ENCODE results near the gene IMMP2L.

Gene IMMP2L

GRCh38 chr7:110964775-110965174, 597.5 kb downstream of the IMMP2L start:
- TF ChIP-seq CTCF (IDR thresholded peaks at IDR 0.05; ENCODE audit: borderline replicate concordance, insufficient read depth, low read depth, low read length) = no peak

DNA sequence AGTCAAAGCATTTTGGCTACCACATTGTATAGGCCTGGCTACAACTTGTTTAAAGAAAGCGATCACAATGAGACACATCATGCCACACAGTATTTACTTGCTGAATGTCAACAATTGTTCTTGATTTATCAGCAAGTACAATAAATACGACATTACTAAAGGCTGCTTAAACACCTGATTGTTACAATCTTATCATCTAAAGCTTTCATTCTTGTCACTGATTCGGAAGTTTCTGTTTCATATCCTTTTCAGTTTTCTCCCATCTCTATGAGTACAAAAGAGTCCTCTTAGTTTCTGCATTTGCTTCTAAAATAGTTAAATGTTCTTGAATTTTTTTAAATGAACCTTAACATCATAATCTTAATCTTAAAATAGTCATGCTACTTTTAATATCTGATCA, 599.5 kb downstream of the IMMP2L start:
- TF ChIP-seq CTCF (IDR thresholded peaks at IDR 0.05; ENCODE audit: borderline replicate concordance, insufficient read depth, low read depth, low read length) = no peak
- no peak overlapping the region for H3K4me3 ChIP-seq (ENCODE audit: low read depth, low read length)

More at GRCh38 chr7:110964775-110965174, 597.5 kb downstream of the IMMP2L start:
- no peak overlapping the region for H3K4me3 ChIP-seq (ENCODE audit: low read depth, low read length)

DNA sequence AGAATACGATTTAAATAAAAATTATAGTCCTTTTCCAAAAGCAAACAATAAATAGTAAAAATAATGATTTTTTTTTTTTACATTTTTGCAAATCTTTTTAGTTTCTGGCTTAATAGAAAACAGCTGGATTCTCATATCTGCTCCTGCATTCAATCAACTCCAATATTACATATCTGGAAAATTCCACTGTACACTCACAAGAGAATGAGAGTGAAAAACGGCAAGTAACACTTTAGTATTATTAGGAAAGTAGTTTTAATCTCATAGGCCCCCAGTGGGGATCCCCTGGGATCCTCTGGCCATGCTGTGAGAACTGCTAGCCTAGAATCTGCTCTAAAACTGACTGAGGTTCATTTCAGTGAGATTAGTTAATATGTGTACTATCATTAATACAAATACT, 599.9 kb downstream of the IMMP2L start:
- H3K4me3 ChIP-seq (ENCODE audit: low read depth, low read length) = no peak overlapping the region
- TF ChIP-seq CTCF (IDR thresholded peaks at IDR 0.05; ENCODE audit: borderline replicate concordance, insufficient read depth, low read depth, low read length) = no peak

DNA sequence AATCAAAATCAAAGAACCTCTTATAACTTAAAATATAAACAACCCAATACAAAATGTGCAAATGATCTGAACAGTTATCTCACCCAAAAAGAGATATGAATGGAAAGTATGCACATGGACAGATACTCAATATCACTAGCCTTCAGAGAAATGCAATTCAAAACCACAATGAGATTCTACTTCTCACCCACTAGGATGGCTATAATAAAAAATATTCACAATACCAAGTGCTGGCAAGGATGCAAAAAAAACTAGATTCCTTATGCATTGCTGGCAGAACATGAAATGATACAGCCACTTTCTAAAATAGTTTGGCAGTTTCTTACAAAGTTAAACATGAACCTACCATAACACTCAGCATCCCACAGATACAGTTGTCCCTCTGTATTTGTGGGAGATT, 601.5 kb downstream of the IMMP2L start:
- no peak overlapping the region for H3K4me3 ChIP-seq (ENCODE audit: low read depth, low read length)
- TF ChIP-seq CTCF (IDR thresholded peaks at IDR 0.05; ENCODE audit: borderline replicate concordance, insufficient read depth, low read depth, low read length) = no peak

DNA sequence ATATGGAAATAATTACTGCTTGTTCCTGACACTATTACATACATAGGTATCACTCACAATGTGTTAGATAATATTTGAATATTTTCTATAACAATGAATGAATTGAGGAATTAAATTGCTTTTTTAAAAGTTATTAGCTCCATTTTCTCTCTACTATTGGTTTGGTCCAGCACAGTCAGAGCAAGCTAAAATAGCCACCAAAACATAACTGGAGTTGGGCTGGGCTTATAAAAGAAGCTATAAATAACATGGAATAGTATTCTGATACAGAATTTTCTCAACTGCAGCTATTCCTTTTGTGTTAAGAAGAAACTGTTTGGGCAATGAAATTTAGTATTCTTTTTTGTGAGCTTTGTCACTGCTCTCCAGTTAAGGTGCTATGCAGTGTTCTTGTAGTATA, 614.0 kb downstream of the IMMP2L start:
- no peak overlapping the region for H3K4me3 ChIP-seq (ENCODE audit: low read depth, low read length)
- no peak for TF ChIP-seq CTCF (IDR thresholded peaks at IDR 0.05; ENCODE audit: borderline replicate concordance, insufficient read depth, low read depth, low read length)

- no peak for TF ChIP-seq CTCF (IDR thresholded peaks at IDR 0.05; ENCODE audit: borderline replicate concordance, insufficient read depth, low read depth, low read length)
- no peak overlapping the region for H3K4me3 ChIP-seq (ENCODE audit: low read depth, low read length)
Measured at GRCh38 chr7:110947408-110947807, 614.9 kb downstream of the IMMP2L start.

DNA sequence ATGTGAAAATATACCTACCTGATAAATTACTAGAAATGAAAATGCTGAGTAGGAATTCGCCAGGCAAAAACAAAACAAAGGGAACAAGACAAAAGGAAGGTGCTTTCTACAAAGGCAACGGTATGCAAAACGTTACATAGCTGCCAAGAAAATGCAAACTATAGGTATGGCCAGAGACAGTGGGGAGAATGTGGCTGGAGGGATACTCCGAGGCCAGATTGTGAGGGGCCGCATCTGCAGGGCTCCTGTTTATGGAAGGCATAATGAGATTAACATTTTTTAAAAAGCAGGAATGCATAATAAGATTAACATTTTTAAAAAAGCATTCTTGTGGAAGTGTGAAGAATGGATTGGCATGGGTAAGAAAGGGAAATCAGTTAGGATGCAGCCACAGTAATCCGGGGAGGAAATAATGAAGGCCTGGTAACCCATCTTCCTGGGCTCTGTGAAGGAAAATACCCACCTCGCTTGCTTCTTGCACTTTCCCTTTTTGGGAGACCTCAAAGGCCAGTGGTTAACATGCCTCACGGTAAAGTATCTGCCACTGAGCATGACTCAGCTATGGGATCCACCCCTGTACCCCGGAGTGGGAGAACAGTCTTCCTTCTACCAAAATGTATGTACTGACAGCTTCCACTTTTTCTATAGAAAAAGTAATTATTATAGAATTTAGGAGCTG, 617.2 kb downstream of the IMMP2L start:
- no peak for TF ChIP-seq CTCF (IDR thresholded peaks at IDR 0.05; ENCODE audit: borderline replicate concordance, insufficient read depth, low read depth, low read length)
- no peak overlapping the region for H3K4me3 ChIP-seq (ENCODE audit: low read depth, low read length)

Data from GM12875 (cell line).